ENCODE data around the gene SND1. TPM values are rescaled to one million over a fixed set of nuclear protein-coding genes. Genes with fewer than 3 reads are reported as not detected.

The SND1 gene
- total and polyA plus RNA-seq, 2 donors (not counting 3 experiments of a cell fraction or from before 2014, with no cell fraction given): 116 to 249 TPM

DNA sequence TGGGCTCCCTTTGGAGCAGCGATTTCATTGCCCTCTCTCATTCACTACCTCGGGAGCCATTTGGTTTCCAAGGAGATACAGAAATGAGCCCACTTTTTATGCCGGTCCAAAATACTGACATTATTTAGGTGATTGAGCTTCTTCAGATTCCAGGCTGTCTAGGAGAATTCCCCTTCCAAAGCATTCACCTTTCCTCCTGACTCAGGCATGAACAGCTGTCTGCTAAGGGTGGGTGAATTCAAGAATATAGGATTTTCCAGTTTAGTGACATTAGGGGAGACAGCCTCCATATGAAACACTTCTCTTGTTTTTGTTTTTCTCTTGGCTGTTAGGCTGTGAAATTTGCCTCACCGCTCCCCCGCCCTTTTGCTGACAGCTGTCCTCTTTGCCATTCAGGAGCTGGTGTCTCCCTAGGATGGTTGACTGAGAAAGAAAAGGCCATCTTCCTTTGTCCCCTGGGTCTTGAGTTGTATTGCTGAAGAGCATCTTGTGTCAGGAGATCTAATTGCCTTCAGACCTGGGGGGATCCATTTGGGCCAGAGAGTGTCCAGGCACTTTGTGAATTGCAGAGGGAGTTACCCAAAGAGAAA lies 322.5 kb downstream of the SND1 start:
- TF ChIP-seq POLR2A (IDR thresholded peaks at IDR 0.05; ENCODE audit: low read depth, low read length) (no peak), POLR2AphosphoS5 (IDR thresholded peaks at IDR 0.05; ENCODE audit: insufficient read depth, low read depth, low read length) (no peak), MYC (IDR thresholded peaks at IDR 0.05; ENCODE audit: low read depth, low read length) (no peak), FOS (IDR thresholded peaks at IDR 0.05; ENCODE audit: borderline replicate concordance, insufficient read depth, low read length) (no peak), GATA2 (IDR thresholded peaks at IDR 0.05; ENCODE audit: insufficient read depth, insufficient read length, low read depth, low read length) (no peak), JUN (IDR thresholded peaks at IDR 0.05; ENCODE audit: borderline replicate concordance, insufficient read depth, insufficient read length, low read depth) (no peak), EZH2 (IDR thresholded peaks at IDR 0.05; ENCODE audit: borderline replicate concordance, low read depth, low read length, severe bottlenecking) (no peak)
- TF ChIP-seq, protein P1, sequence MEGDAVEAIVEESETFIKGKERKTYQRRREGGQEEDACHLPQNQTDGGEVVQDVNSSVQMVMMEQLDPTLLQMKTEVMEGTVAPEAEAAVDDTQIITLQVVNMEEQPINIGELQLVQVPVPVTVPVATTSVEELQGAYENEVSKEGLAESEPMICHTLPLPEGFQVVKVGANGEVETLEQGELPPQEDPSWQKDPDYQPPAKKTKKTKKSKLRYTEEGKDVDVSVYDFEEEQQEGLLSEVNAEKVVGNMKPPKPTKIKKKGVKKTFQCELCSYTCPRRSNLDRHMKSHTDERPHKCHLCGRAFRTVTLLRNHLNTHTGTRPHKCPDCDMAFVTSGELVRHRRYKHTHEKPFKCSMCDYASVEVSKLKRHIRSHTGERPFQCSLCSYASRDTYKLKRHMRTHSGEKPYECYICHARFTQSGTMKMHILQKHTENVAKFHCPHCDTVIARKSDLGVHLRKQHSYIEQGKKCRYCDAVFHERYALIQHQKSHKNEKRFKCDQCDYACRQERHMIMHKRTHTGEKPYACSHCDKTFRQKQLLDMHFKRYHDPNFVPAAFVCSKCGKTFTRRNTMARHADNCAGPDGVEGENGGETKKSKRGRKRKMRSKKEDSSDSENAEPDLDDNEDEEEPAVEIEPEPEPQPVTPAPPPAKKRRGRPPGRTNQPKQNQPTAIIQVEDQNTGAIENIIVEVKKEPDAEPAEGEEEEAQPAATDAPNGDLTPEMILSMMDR (IDR thresholded peaks at IDR 0.05; ENCODE audit: extremely low read depth in 1 of 2, insufficient read depth in 1 of 2, low read depth in 1 of 2, low read length in 2 of 2): no peak
- TF ChIP-seq, protein P2, sequence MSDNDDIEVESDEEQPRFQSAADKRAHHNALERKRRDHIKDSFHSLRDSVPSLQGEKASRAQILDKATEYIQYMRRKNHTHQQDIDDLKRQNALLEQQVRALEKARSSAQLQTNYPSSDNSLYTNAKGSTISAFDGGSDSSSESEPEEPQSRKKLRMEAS (IDR thresholded peaks at IDR 0.05; ENCODE audit: insufficient read depth, insufficient read length): no peak
- H3K9me1 ChIP-seq (replicated peaks; ENCODE audit: control insufficient read depth, extremely low read depth, insufficient read depth, low read length): no peaks in the 10 kb centered on the region
- no peaks in the 10 kb centered on the region for H3K79me2 ChIP-seq (ENCODE audit: control insufficient read depth, insufficient read depth, low read length)
- intact Hi-C loops (cut with micrococcal nuclease) (no loop called here), dilution Hi-C loops (cut with MboI; ENCODE audit: extremely low pct_ligation_motif_present, low sequenced_read_pairs) (no loop called here)
- H3K36me3 ChIP-seq (ENCODE audit: control insufficient read depth in 2 of 2, extremely low read depth in 1 of 2, insufficient read depth in 2 of 2, low read length in 2 of 2): peaks cover 0 to 2% of the 10 kb centered on the region in 2 experiments
- no TSS peak for BruUV-seq (replicated peaks)
- no peak overlapping the region for H3K9ac ChIP-seq (replicated peaks; ENCODE audit: extremely low read depth, insufficient read depth, low read length)
- H3K27me3 ChIP-seq (ENCODE audit: control insufficient read depth in 2 of 2, insufficient read depth in 2 of 2, low read length in 2 of 2): no peaks in the 10 kb centered on the region
- no peak for FAIRE-seq
- H2AFZ ChIP-seq (ENCODE audit: low read depth, low read length): no peak overlapping the region
- H3K27ac ChIP-seq (ENCODE audit: insufficient read depth, low read depth, low read length): no peak overlapping the region
- no peaks in the 10 kb centered on the region for H3K4me1 ChIP-seq (ENCODE audit: control insufficient read depth, extremely low read depth, insufficient read depth, low read length)
- no peak overlapping the region for H3K4me3 ChIP-seq (replicated peaks in 1 of 3; ENCODE audit: insufficient read depth in 1 of 3, low read depth in 1 of 3, low read length in 3 of 3)
- POLR2A ChIA-PET: no interaction called here
- no peak overlapping the region for H3K4me2 ChIP-seq (ENCODE audit: insufficient read depth, low read length)
- H4K20me1 ChIP-seq (replicated peaks; ENCODE audit: control insufficient read depth, extremely low read depth, insufficient read depth, low read length): no peaks in the 10 kb centered on the region
- DNase-seq (ENCODE audit: low read depth, low spot score): no peak
- H3K9me3 ChIP-seq (replicated peaks; ENCODE audit: control insufficient read depth, insufficient read depth, low read length): no peaks in the 10 kb centered on the region
- CTCF ChIA-PET: no interaction called here

All from endothelial cell of umbilical vein (primary cell).